Activated naive CD4-positive, alpha-beta T cell treated with anti-CD3 and anti-CD28 coated beads for 36 hours (primary cell): Measurements from ENCODE around the gene MAP6D1. TPM values are rescaled to one million over a fixed set of nuclear protein-coding genes. Genes with fewer than 3 reads are reported as not detected.
A peak's percentile ranks its signal among the peaks of the same experiment; 100 is the strongest.

Source experiments
- CTCF ChIA-PET: fragments of 350-600 bp; sonication (Branson Sonifier 250); formaldehyde crosslinking; loops from one replicate; lab custom pipeline; 2021; ENCODE audit warnings: antibody characterized with exemption; lab: Charles Lee
- DNase-seq: peaks from one replicate; pipeline ENCODE4 v3.0.0-alpha.2; 2020
- H3K27ac Mint-ChIP-seq: one replicate; pipeline ENCODE4 v1.8.0; 2021; ENCODE audit warnings: mild to moderate bottlenecking, mixed read lengths
- H3K27me3 Mint-ChIP-seq: one replicate; pipeline ENCODE4 v1.8.0; 2021; ENCODE audit warnings: low read depth, mixed read lengths
- H3K36me3 Mint-ChIP-seq: one replicate; pipeline ENCODE4 v1.8.0; 2021; ENCODE audit warnings: low read depth, mixed read lengths
- H3K4me1 Mint-ChIP-seq: one replicate; pipeline ENCODE4 v1.8.0; 2021; ENCODE audit warnings: low read depth, mixed read lengths
- H3K4me3 Mint-ChIP-seq: one replicate; pipeline ENCODE4 v1.8.0; 2021; ENCODE audit warnings: mild to moderate bottlenecking, moderate library complexity, mixed read lengths
- H3K9me3 Mint-ChIP-seq: one replicate; pipeline ENCODE4 v1.8.0; 2021; ENCODE audit warnings: mixed read lengths
- intact Hi-C: fragments of 100-400 bp; cut with micrococcal nuclease; formaldehyde crosslinking; loops from one replicate; pipeline ENCODE4 v1.15.1; 2023
- total RNA-seq, 2 experiments: library from RNA; stranded (reverse); gene quantifications; one replicate each; pipeline ENCODE4 v1.2.3, GENCODE V29; 2021

Gene MAP6D1
- total RNA-seq, 2 experiments from 2014 or later: 1.1 to 1.4 TPM

DNA sequence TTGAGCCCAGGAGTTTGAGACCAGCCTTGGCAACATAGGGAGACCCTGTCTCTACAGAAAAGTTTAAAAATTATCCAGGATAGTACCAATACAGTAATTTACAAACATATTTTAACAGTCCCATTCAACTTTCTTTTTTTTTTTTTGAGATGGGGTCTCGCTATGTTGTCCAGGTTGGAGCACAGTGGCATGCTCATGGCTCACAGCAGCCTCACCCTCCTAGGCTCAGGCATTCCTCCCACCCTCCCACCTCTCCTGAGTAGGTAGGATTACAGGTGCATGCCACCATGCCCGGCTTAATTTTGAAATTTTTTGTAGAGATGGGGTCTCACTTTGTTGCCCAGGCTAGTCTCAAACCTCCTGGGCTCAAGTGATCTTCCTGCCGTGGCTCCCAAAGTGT, 12.5 kb upstream of the MAP6D1 start:
- intact Hi-C loops: no loop called here
- Mint-ChIP-seq H3K4me1 (no peaks in the 10 kb centered on the region), H3K27me3 (no peaks in the 10 kb centered on the region), H3K9me3 (no peaks in the 10 kb centered on the region), H3K36me3 (peaks cover 20% of the 10 kb centered on the region), H3K27ac (no peak overlapping the region), H3K4me3 (no peak overlapping the region)
- CTCF ChIA-PET: no interaction called here
- DNase-seq: no peak

DNA sequence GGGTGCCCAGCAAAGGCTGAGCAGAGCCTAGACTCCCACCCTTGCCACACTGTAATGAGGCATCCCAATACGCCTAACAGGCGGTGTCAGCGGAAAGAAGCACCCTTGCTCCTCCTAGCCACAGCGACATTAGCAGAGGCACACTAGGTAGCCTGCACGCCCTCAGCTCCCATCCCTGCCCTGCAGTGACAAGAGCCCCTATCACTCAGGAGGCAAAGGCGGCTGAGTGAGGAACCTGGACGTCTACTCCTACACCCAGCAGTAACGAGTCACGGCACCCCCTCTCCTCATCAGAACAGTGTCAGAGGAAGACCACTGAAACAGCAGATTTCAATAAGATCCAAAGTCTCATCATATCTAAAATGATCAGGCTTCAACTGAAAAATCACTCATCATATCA, 12.0 kb upstream of the MAP6D1 start:
- Mint-ChIP-seq H3K4me1 (no peaks in the 10 kb centered on the region), H3K9me3 (no peaks in the 10 kb centered on the region), H3K27ac (no peak overlapping the region), H3K36me3 (peaks cover 20% of the 10 kb centered on the region), H3K27me3 (no peaks in the 10 kb centered on the region), H3K4me3 (no peak overlapping the region)
- CTCF ChIA-PET: no interaction called here
- DNase-seq: no peak
- intact Hi-C loops: no loop called here

DNA sequence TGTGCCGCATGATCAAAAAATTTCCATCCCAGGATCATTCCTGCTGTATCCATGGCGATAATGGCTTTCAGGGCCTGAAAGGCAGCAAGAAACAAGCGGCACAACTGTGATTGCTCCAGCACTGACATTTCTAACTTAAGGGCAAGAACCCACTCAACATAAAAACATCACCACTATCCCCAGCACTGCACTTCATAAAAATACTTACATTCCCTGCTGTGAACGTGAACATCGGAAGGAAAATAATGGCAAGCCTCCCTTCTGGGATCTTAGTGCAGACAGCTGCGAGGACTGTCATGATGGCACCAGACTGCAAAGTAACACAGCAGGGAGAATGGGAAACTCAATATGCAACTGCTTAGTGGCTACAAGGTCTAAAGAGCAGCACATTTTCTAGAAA, 8.1 kb upstream of the MAP6D1 start:
- Mint-ChIP-seq H3K4me3 (no peak overlapping the region), H3K27ac (no peak overlapping the region), H3K9me3 (no peaks in the 10 kb centered on the region), H3K4me1 (no peaks in the 10 kb centered on the region), H3K36me3 (peaks cover 12% of the 10 kb centered on the region), H3K27me3 (no peaks in the 10 kb centered on the region)
- no peak for DNase-seq
- intact Hi-C loops: no loop called here
- CTCF ChIA-PET: no interaction called here

DNA sequence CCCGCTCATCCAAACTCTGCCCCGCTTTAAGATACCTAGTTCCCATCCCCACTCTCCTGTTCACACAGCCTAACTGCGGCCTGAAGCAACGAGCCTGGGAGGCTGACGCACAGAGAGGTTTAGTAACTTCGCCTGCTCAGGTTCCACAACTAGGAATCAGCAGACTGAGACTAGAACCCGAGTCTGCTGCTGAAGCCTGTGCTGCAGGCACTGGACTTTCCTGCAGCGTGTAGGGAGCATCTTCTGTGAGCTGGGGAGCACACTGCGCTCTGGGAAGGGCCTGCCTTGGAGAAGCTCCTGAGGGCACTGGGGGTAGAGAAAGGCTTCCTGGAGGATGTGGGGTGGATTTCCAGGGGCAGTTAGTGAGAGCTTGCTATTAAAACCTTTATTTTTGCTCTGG, 4.8 kb upstream of the MAP6D1 start:
- Mint-ChIP-seq H3K36me3 (peaks cover 7% of the 10 kb centered on the region), H3K4me1 (peaks cover 7% of the 10 kb centered on the region), H3K27me3 (no peaks in the 10 kb centered on the region), H3K27ac (no peak overlapping the region), H3K9me3 (no peaks in the 10 kb centered on the region), H3K4me3 (no peak overlapping the region)
- intact Hi-C loops: no loop called here
- DNase-seq: no peak
- CTCF ChIA-PET: no interaction called here

DNA sequence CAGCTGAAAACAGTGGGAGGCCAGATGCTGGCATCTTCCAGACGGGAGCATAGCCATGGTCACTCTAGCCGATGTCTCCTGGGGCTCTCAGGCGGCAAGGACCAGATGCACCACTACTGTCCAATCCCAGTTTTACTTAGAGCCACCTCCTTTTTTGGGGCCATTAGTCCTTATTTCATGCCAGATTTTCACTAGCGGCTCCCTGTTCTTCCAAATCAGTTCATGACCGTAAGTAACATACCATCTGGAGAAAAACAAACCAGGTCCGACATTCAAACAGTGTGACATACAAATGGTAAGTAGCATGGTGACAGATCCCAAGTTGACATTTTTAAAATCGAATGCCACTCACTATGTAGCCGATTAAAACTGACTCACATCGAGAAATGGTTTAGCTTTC, 4.1 kb upstream of the MAP6D1 start:
- Mint-ChIP-seq H3K9me3 (no peaks in the 10 kb centered on the region), H3K27ac (no peak overlapping the region), H3K36me3 (peaks cover 7% of the 10 kb centered on the region), H3K27me3 (no peaks in the 10 kb centered on the region), H3K4me3 (no peak overlapping the region), H3K4me1 (peaks cover 8% of the 10 kb centered on the region)
- no peak for DNase-seq
- CTCF ChIA-PET: no interaction called here
- intact Hi-C loops: no loop called here

DNA sequence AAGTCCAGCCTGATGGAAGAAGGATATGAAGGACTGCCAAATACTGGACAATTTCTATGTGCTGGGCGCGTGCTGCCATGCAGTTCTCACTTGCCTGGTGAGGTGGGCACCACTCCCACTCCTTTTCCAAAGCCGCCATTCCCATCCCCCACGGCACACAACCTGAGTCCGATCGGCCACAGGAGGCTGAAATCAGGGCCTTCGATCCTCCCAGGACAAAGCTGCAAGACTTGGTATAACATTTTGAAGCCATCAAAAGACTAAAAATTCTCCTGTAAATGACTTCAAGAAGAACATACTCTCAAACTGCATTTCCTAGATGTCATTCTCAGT, 3.1 kb upstream of the MAP6D1 start:
- H3K36me3 Mint-ChIP-seq: peaks cover 5% of the 10 kb centered on the region
- peaks cover 16% of the 10 kb centered on the region for H3K4me1 Mint-ChIP-seq
- DNase-seq: no peak
- no peaks in the 10 kb centered on the region for H3K27me3 Mint-ChIP-seq
- intact Hi-C loops: no loop called here
- no peaks in the 10 kb centered on the region for H3K9me3 Mint-ChIP-seq
- CTCF ChIA-PET: no interaction called here
- H3K27ac Mint-ChIP-seq: no peak overlapping the region
- H3K4me3 Mint-ChIP-seq: no peak overlapping the region

DNA sequence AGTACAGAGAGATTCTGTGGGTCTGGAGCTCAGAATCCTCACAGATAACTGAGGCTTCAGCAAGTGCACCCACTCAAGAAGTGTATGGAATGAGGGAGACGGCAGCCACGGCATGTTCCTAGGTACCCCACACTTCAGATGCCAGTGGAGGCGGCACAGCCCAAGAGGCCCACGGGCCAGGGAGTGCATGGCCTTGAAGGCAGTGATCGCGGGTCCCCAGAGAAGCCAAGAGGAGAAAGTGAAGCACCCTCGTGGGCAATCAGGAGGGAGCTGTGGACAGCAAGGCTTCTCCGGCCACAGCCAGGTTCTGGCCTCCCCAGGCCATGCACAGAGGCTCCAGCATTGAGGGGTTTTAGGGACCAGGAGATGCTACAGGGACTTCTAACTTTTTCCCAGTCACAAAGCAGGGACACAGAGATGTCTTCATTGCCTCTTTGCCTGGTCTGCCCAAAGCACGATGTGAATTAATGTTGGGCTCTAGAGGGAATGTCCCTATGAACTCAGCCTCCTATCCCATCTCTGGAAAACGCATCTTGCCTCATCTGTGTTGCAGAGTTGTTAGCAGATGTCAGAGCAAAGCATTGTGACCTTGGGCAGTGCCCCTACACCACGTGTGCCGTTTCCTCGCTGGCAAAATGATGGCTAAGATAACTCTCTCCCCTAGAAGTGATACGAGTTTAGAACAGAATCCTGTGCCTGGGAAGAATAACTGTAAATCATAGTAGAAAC, 2.6 kb upstream of the MAP6D1 start:
- H3K27me3 Mint-ChIP-seq: no peaks in the 10 kb centered on the region
- H3K4me3 Mint-ChIP-seq: no peak overlapping the region
- H3K36me3 Mint-ChIP-seq: peaks cover 2% of the 10 kb centered on the region
- H3K9me3 Mint-ChIP-seq: no peaks in the 10 kb centered on the region
- CTCF ChIA-PET: no interaction called here
- no peak overlapping the region for H3K27ac Mint-ChIP-seq
- peaks cover 16% of the 10 kb centered on the region for H3K4me1 Mint-ChIP-seq
- intact Hi-C loops: no loop called here
- no peak for DNase-seq

DNA sequence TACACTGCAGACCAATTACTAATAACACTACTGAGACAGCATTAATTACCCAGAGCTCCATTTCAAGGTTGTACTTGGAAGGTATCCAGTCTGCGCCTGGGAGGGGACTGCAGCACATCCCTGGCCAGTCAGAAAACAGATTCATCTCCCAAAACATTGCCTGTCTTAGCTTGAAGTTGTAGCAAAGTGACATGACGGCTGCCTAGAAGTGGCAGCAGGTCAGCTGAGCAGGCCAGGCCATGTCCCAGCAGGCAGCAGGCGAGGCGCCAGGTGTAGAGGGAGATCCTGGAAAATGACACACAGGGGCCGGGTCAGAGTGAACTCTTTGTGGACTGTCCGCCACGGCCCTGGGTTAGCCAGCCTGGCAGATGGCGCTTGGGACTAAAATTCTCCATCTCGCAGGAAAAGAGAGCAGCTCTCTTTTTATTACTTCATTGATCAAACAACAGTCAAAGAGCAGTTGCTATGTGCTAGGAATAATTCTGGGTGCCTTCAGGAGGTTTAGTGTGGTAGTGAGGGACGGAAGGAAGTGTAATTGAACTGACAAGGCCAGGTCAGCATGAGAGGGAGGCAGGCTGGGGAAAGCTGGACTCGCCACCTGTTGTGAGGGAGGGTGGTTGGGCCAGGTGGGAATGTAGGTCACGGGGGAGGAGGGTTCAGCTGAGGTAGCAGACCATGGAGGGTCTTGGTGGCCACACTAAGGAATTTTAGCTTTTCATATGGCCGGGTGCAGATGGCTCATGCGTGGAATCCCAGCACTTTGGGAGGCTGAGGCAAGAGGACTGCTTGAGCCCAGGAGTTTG, 1.3 kb upstream of the MAP6D1 start:
- Mint-ChIP-seq H3K4me3 (peak overlapping the region; percentile 58), H3K27me3 (no peaks in the 10 kb centered on the region), H3K27ac (no peak overlapping the region), H3K4me1 (peaks cover 16% of the 10 kb centered on the region), H3K36me3 (peaks cover 2% of the 10 kb centered on the region), H3K9me3 (no peaks in the 10 kb centered on the region)
- CTCF ChIA-PET: interaction anchor here (0.7 to 1.3 kb wide), 3 partner anchors 11 to 60 kb away, joined by 3 to 8 read pairs (median 3); partner anchors contain the start of gene PARL
- no peak for DNase-seq
- intact Hi-C loops: no loop called here

DNA sequence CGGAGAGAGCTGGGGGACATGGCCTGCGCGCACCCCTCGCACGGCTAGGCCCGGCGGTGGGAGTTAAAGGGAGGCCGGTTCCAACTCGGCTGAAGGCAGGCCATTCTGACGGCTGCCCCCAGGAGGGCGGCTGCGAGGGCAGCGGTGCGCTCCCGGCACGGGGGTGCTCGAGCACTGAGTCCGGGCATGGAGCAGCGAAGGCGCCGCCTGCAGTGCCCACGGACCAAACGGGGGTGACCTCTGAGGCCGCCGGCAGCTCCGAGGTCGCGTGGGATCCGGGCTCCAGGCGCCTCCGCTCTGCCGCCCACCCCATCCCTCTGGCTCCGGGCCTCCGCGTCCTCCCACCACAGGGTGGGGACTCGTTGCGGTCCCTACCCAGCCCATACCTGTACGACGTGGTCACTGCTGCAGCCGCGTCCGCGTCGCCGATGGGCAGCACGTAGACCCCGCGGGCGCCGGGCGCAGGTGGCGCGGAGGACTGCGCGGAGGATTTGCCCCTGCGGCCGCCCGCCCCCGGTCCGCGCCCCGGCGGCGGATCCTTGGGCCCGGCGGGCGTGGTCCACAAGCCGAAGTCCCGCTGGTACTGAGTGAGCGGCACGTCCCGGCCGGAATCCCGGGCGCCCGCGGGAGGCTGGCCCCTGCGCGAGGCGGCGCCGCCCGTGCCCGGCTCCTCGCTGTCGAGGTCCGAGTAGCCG, 469 bp downstream of the MAP6D1 start:
- Mint-ChIP-seq H3K9me3 (no peaks in the 10 kb centered on the region), H3K4me1 (peaks cover 16% of the 10 kb centered on the region), H3K27ac (no peak overlapping the region), H3K36me3 (peaks cover 2% of the 10 kb centered on the region), H3K27me3 (no peaks in the 10 kb centered on the region), H3K4me3 (peak overlapping the region; percentile 70)
- intact Hi-C loops: loop anchor here (1.0 to 2.0 kb wide), 3 partner anchors 59 to 394 kb away; partner anchors contain the start of gene PARL
- peak; percentile 22 for DNase-seq
- CTCF ChIA-PET: interaction anchor here (1.0 to 3.2 kb wide), 3 partner anchors 60 to 375 kb away, joined by 3 to 15 read pairs (median 8); partner anchors contain the start of gene PARL

DNA sequence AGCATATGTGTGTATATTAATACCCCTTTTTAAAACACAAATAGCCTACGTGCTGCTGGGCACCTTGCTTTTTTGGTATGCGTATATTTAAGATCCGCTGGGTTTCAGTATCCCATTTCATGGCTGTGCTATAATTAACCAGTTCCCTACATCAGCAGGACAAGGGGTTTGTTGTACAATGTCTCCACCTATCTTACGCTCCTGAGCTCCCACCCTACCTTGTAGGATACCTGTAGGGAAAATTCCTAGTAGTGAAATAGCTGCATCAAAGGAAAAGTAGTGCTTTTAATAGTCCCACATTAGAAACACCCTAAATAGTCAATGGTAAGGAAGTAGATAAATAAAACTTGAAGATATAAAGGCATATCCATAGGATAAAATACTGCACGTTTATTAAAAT, 1.4 kb downstream of the MAP6D1 start:
- Mint-ChIP-seq H3K27ac (no peak overlapping the region), H3K36me3 (peaks cover 2% of the 10 kb centered on the region), H3K4me3 (peak overlapping the region; percentile 70), H3K9me3 (no peaks in the 10 kb centered on the region), H3K4me1 (peaks cover 16% of the 10 kb centered on the region), H3K27me3 (no peaks in the 10 kb centered on the region)
- CTCF ChIA-PET: interaction anchor here (1.0 to 3.2 kb wide), 2 partner anchors 61 to 374 kb away, joined by 3 to 15 read pairs; partner anchors contain the start of gene PARL
- intact Hi-C loops: loop anchor here (2.0 kb wide), 2 partner anchors 355 to 393 kb away; no protein-coding TSS in a partner anchor
- DNase-seq: no peak

DNA sequence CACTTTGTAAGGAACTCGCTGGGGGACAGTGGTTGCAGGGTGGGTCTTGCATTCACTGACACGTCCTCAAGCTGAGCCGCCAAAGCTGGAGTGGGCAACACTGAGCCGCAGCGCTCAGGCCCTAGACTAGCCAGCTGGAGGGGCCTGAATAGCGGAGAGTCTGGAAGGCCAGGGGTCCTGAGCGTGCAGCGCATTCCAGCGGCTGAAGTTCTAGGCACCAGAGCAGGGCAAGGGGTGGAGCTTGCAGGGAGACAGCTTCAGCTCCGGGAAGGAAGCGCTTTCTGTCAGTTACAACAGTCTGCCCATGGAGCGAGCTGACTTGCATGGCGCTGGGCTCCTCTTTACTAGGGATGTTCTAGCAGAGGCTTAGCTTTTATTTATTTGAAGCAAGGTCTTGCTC, 2.7 kb downstream of the MAP6D1 start:
- no peak overlapping the region for H3K27ac Mint-ChIP-seq
- H3K27me3 Mint-ChIP-seq: no peaks in the 10 kb centered on the region
- no peaks in the 10 kb centered on the region for H3K9me3 Mint-ChIP-seq
- no peaks in the 10 kb centered on the region for H3K36me3 Mint-ChIP-seq
- H3K4me1 Mint-ChIP-seq: peaks cover 16% of the 10 kb centered on the region
- no peak for DNase-seq
- intact Hi-C loops: no loop called here
- H3K4me3 Mint-ChIP-seq: no peak overlapping the region
- CTCF ChIA-PET: interaction anchor here (0.7 to 3.2 kb wide), 3 partner anchors 62 to 467 kb away, joined by 3 to 15 read pairs (median 3); partner anchors contain the start of gene PARL

DNA sequence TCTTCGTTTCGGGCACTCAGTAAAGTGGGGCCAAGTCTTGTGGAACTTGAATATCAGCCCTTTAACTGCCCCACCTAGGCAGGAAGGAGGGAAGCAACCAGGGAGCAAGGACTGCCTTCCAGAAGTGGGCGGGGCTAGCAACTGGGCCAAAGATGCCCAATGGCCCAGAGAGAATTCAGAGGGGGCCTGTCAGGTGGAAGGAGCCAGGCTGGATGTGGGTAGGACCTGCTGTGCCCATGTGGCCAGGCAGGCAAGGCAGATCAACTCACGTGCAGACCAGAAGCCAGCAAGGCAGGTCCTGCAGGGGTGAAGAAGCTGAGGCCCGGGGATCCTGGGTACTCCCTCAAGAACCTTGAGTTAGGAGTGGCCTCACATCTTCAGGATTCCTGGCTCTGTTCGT, 5.5 kb downstream of the MAP6D1 start:
- Mint-ChIP-seq H3K9me3 (no peaks in the 10 kb centered on the region), H3K4me3 (no peak overlapping the region), H3K36me3 (peaks cover 8% of the 10 kb centered on the region), H3K27me3 (no peaks in the 10 kb centered on the region), H3K27ac (no peak overlapping the region), H3K4me1 (peaks cover 14% of the 10 kb centered on the region)
- CTCF ChIA-PET: no interaction called here
- DNase-seq: no peak
- intact Hi-C loops: no loop called here
